ENCODE results near the gene ZNF579. TPM values are rescaled to one million over a fixed set of nuclear protein-coding genes. Genes with fewer than 3 reads are reported as not detected.

The ZNF579 gene
- total and polyA plus RNA-seq, 2 of the 13 experiments (the other 11 are each of a cell fraction or from before 2014, with no cell fraction given) = 2.1 to 2.9 TPM

DNA sequence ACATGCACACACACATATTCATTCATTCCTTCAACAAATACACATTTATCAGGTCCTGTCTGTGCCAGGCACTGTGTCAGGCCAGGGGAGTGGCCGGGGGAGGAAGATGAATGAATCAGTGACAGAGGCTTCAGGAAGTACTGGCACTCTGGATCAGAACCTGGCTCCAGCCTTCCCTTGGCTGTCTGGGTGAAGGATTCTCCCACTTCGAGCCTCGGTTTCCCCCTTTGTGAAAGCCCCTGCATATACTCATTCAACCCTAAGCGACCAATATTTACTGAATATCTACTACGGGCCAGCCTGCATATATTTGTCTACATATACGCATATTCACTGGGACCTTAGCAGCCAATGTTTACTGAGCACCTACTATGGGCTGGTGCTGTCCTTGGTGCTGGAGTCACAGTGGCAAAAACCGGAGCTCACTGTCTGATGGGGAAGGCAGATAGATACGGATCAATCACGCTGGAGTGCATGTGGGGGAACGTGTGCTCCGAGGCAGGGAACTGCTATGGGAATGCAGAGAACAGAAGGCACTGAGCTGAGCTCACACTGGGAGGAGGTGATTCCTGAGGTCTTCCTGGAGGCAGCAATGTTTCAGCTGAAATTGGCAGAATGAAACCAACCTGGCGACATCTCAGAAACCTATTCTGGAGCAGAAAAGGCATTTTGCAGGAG, 636 bp upstream of the ZNF579 start (continued):
- TF ChIP-seq ZNF770 (CRISPR knock-in tag; IDR thresholded peaks at IDR 0.05) (0 out of 2 replicates have a peak, but pooled peaks have one; percentile 3), ZNF776 (CRISPR knock-in tag; IDR thresholded peaks at IDR 0.05) (no peak), NR0B2 (CRISPR knock-in tag; IDR thresholded peaks at IDR 0.05) (no peak), ZNF607 (CRISPR knock-in tag; IDR thresholded peaks at IDR 0.05; ENCODE audit: borderline replicate concordance) (peak; percentile 49; the same call in 1 of the 2 replicates), NFYB (CRISPR knock-in tag; IDR thresholded peaks at IDR 0.05) (peak; percentile 6; the same call in 1 of the 2 replicates), MED1 (CRISPR knock-in tag; IDR thresholded peaks at IDR 0.05) (no peak), ESRRA (CRISPR knock-in tag; IDR thresholded peaks at IDR 0.05; ENCODE audit: low read depth) (no peak), GRHL1 (CRISPR knock-in tag; conservative IDR thresholded peaks at IDR 0.05) (no peak), SALL1 (CRISPR knock-in tag; IDR thresholded peaks at IDR 0.05) (peak; percentile 44), DNMT1 (CRISPR knock-in tag; IDR thresholded peaks at IDR 0.05) (no peak), ZNF746 (CRISPR knock-in tag; IDR thresholded peaks at IDR 0.05) (no peak; the same call in 1 of the 2 replicates), CEBPB (IDR thresholded peaks at IDR 0.05; ENCODE audit: borderline replicate concordance, low read depth, low read length) (no peak), ZNF574 (CRISPR knock-in tag; IDR thresholded peaks at IDR 0.05) (peak; percentile 0; the same call in 1 of the 2 replicates)
- TF ChIP-seq, protein P1, sequence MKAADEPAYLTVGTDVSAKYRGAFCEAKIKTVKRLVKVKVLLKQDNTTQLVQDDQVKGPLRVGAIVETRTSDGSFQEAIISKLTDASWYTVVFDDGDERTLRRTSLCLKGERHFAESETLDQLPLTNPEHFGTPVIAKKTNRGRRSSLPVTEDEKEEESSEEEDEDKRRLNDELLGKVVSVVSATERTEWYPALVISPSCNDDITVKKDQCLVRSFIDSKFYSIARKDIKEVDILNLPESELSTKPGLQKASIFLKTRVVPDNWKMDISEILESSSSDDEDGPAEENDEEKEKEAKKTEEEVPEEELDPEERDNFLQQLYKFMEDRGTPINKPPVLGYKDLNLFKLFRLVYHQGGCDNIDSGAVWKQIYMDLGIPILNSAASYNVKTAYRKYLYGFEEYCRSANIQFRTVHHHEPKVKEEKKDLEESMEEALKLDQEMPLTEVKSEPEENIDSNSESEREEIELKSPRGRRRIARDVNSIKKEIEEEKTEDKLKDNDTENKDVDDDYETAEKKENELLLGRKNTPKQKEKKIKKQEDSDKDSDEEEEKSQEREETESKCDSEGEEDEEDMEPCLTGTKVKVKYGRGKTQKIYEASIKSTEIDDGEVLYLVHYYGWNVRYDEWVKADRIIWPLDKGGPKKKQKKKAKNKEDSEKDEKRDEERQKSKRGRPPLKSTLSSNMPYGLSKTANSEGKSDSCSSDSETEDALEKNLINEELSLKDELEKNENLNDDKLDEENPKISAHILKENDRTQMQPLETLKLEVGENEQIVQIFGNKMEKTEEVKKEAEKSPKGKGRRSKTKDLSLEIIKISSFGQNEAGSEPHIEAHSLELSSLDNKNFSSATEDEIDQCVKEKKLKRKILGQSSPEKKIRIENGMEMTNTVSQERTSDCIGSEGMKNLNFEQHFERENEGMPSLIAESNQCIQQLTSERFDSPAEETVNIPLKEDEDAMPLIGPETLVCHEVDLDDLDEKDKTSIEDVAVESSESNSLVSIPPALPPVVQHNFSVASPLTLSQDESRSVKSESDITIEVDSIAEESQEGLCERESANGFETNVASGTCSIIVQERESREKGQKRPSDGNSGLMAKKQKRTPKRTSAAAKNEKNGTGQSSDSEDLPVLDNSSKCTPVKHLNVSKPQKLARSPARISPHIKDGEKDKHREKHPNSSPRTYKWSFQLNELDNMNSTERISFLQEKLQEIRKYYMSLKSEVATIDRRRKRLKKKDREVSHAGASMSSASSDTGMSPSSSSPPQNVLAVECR (CRISPR knock-in tag; IDR thresholded peaks at IDR 0.05; ENCODE audit: borderline replicate concordance) = peak; percentile 17; the same call in 1 of the 2 replicates
- TF ChIP-seq, protein P2, sequence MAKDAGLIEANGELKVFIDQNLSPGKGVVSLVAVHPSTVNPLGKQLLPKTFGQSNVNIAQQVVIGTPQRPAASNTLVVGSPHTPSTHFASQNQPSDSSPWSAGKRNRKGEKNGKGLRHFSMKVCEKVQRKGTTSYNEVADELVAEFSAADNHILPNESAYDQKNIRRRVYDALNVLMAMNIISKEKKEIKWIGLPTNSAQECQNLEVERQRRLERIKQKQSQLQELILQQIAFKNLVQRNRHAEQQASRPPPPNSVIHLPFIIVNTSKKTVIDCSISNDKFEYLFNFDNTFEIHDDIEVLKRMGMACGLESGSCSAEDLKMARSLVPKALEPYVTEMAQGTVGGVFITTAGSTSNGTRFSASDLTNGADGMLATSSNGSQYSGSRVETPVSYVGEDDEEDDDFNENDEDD (CRISPR knock-in tag; IDR thresholded peaks at IDR 0.05; ENCODE audit: borderline replicate concordance) = no peak
